HG02884 (cell line): ENCODE results near the gene TNK2.

Source experiments
- ATAC-seq: cut with Tn5 transposase; IDR thresholded peaks from one replicate; pipeline ENCODE4 v1.9.1; 2021; ENCODE audit warnings: mild to moderate bottlenecking, moderate library complexity; ENCODE audit not compliant: unreplicated experiment

The TNK2 gene

GRCh38 chr3:195886181-195887141 is 21.9 kb downstream of the TNK2 start:
- ATAC-seq, result no peak

- no peak for ATAC-seq
Observed at GRCh38 chr3:195885036-195885891, 23.1 kb downstream of the TNK2 start.

GRCh38 chr3:195884691-195885035 is 23.7 kb downstream of the TNK2 start:
- no peak for ATAC-seq

GRCh38 chr3:195883801-195884200 is 24.6 kb downstream of the TNK2 start:
- ATAC-seq, result no peak

GRCh38 chr3:195883160-195883559 is 25.2 kb downstream of the TNK2 start:
- no peak for ATAC-seq

GRCh38 chr3:195882002-195882441 is 26.3 kb downstream of the TNK2 start:
- no peak for ATAC-seq

- ATAC-seq, result no peak
Observed at GRCh38 chr3:195881276-195881988, 26.9 kb downstream of the TNK2 start.

- no peak for ATAC-seq
Observed at GRCh38 chr3:195880037-195880431, 28.3 kb downstream of the TNK2 start.

GRCh38 chr3:195879416-195880036 is 28.8 kb downstream of the TNK2 start:
- ATAC-seq, result no peak

- ATAC-seq, result no peak
Observed at GRCh38 chr3:195878424-195879274, 29.7 kb downstream of the TNK2 start.

GRCh38 chr3:195877767-195878423 is 30.5 kb downstream of the TNK2 start:
- no peak for ATAC-seq

GRCh38 chr3:195877136-195877715 is 31.1 kb downstream of the TNK2 start:
- no peak for ATAC-seq

GRCh38 chr3:195876297-195877064 is 31.9 kb downstream of the TNK2 start:
- ATAC-seq, result no peak

- no peak for ATAC-seq
Observed at GRCh38 chr3:195875482-195876236, 32.7 kb downstream of the TNK2 start.

GRCh38 chr3:195873971-195874370 is 34.4 kb downstream of the TNK2 start:
- ATAC-seq, result no peak

GRCh38 chr3:195873281-195873887 is 35.0 kb downstream of the TNK2 start:
- no peak for ATAC-seq

- ATAC-seq, result no peak
Observed at GRCh38 chr3:195872800-195873199, 35.6 kb downstream of the TNK2 start.
